NCI-H460 (cell line): ENCODE measurements around the gene CDH13. TPM values are rescaled to one million over a fixed set of nuclear protein-coding genes. Genes with fewer than 3 reads are reported as not detected.

Experiments used
- DNase-seq: peaks from one replicate; pipeline ENCODE4 v3.0.0-alpha.2; 2016; ENCODE audit warnings: low read depth; ENCODE audit errors: extremely low read depth
- total RNA-seq: library from RNA; depleted of rRNA; stranded (reverse); fragments of >200 nt; shearing (Covaris generic); gene quantifications from 2 replicates; pipeline ENCODE4 v1.2.3, GENCODE V29; 2014

The CDH13 gene
- total RNA-seq, 1 experiment from 2014 or later, result 123 TPM

- no peak for DNase-seq
Measured at GRCh38 chr16:82979406-82980111, 352.8 kb downstream of the CDH13 start.

GRCh38 chr16:82980810-82981209 lies 354.0 kb downstream of the CDH13 start:
- no peak for DNase-seq

DNA sequence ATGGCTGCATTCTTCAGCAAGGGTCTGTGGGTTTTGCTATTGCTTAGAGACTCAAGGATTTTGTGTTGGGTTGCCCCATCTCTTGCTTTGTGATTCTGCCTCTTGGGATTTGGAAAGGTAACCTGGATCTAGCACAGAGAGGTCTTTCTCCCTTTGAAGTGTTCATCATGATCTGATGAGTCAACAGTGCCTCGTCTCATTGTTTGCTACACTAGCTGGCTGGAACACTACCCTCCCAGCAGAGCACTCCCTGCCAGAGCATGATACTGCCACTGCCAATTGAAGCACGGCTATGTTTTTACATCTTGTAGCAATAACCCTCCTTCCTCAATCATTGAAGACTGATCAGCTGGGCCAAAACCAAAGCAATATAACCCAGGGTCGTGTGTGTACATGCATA lies 361.0 kb downstream of the CDH13 start:
- no peak for DNase-seq

DNA sequence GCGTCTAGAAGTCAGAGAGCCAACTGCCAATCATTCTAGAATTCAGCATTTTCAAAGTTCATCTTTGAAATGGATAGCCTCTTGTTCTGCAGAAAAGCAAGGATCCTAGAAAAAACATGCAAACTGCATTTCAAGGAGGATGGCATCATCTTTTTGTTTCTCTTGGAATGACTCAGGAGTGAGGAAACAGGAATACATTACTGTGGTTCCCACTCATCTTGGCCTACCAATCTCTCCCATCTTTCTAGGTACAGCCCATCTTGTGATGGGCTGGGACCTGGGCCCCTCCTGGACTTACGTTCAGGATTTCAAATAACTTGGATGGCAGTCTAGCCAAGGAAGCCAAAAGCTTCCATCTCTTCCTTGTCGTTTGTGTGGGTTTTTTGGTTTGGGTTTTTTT lies 363.4 kb downstream of the CDH13 start:
- no peak for DNase-seq

GRCh38 chr16:82991410-82991809 lies 364.6 kb downstream of the CDH13 start:
- DNase-seq, result no peak

GRCh38 chr16:82991966-82992675 lies 365.4 kb downstream of the CDH13 start:
- DNase-seq, result no peak

DNA sequence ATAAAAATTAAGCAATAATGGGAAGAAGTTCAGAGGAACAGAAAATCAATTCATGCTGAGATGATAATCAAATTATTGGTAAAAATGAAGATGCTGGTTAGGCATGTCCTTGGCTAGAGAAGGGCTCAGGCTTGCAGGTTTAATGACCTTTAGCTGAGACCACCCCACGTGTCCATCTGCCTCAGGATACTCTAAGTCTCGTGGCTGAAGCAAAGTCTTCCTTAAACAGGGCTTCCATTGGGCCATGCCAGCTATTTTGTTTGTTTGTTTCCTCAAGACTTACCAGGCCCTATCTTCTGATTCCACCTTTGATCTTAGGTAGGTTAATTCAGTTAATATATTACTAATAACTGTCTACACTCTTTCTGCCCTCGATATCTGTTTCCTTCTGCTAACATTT lies 366.0 kb downstream of the CDH13 start:
- no peak for DNase-seq

- no peak for DNase-seq
Measured at GRCh38 chr16:82993415-82993814, 366.6 kb downstream of the CDH13 start.

GRCh38 chr16:82993926-82994325 lies 367.2 kb downstream of the CDH13 start:
- DNase-seq, result no peak

DNA sequence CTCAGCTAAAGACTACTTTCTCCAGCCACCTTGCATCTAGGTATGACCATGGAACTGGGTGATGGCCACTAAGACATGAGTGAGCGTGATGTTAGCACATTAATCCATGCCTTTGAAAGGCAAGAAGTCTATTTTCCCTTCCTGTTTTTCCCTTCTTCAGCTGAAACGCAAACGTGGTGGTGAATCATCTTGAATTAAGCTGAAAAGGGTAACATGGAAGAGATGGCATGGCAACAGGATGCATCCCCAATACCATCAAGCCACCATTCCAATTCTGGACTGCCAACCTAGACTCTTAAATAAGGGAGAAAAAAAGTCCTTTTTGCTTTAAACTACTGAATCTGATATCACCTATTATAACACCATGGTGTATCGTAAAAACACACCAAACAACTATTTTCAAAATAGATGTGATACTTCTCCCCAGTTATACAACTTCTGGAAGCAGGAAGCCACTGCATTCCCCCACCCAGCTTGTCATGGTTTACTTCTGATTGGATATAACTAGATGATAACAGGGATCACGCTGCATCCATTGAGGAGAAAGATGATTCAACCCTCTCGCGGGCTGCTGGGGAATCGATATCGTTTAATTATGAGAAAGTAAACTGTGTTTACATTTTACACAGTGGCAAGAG lies 368.6 kb downstream of the CDH13 start:
- no peak for DNase-seq

DNA sequence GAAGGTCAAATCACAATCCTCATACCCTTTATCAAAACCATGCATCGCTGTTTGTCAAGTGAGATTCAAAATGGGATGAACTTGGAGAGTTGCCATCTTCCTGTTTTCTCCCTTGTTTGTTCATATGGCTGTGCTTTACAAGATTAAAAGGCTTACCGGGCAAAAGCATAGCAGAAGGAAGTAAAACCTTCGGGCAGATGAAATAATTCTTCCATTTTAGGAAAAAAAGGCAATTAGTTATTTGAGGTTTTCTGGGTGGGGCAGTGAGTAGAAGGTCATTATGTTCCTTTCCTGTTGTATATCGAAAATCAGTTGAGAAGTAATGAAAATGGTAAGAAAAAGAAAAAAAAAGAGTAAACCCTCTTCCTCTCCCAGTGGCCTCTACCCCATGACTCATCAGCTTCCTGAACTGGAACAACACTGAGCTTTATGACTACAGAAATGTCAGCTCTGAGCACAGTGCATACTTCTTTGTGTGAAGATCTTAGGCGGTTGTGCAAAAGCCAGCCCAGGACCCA lies 369.2 kb downstream of the CDH13 start:
- peak; percentile 54 for DNase-seq

GRCh38 chr16:82996814-82997213 lies 370.0 kb downstream of the CDH13 start:
- no peak for DNase-seq

DNA sequence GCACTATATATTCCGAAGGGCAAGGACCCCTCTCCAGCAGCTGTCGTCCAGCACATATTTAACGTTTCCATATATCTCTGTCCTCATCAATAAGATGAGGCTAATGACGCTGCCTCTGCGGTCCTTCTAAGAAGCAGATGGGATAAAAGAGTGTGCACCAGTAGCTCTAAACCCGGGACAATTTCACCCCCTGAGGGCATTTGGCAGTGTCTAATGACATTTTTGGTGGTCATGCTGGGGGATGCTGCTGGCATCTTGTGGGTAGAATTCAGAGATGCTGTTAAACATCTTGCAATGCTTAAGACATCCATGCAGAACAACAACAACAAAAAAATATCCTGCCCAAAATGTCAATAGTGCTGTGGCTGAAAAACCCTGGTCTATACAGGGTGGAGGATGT lies 372.9 kb downstream of the CDH13 start:
- no peak for DNase-seq

DNA sequence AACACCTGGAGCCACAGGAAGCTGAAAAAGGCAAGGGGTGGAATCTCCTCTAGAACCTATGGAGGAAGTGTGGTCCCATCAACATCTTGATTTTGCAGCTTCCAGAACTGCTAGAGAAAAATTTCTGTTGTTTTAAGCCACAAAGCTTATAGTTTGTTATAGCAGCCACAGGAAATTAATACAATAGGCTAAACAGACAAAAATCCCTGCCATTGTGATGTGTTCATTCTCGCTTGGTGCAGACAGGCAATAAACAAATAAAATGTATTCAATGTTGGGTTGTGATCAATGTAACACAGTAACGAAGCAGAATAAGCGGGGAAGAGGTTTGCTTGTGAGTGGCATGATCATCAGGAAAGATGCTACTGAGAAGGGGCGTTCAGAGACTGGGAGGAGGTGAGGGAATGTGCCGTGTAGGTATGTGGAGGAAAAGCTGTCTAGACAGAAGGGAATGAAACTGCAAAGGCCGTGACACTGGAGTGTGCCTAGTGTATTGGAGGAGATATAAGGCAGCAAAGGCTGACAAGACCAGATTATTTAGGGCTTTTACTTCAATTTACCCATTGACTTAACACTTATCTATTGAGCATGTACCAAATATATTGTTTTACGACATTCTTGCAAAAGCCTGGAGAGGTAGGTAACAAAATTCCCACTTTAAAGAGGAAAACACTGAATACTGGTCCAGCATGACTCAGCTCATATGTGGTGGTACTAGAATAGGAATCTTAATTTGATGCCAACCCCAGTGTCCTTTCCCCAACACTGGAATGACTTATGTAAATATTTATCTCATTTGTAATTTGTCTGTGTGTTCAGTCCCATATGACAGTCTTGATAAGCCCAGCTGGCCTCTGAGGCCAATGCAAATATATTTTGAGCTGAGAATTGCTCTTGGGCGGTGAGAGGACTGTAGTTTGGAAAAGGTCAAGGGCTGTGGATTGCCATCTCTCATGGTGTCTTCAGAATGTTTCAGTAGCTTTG lies 375.9 kb downstream of the CDH13 start:
- DNase-seq, result peak; percentile 16

- DNase-seq, result no peak
Measured at GRCh38 chr16:83004868-83005652, 378.3 kb downstream of the CDH13 start.

GRCh38 chr16:83005653-83006160 lies 378.9 kb downstream of the CDH13 start:
- DNase-seq, result no peak

GRCh38 chr16:83010776-83011720 lies 384.3 kb downstream of the CDH13 start:
- DNase-seq, result no peak

DNA sequence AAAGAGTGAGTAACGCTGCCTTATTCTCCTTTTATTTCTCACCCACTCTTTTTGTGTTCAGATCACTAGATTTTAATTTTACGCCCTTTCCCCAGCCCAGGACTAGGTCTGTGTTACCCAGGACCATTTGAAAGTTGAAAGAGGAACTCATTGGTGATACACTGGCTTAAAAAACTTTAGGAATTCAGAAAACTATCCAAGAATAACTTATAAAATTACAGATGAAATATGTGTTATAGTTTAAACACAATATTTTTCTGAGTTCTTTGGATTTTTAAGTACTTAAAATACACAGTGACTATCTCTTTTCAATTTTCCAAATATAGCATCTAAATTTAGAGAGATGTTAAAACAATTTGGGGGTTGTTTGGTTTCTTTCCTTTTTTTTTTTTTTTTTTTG lies 385.2 kb downstream of the CDH13 start:
- DNase-seq, result no peak
